Fibroblast of pulmonary artery (primary cell): ENCODE results near the gene HHATL.

ENCODE experiments used
- DNase-seq: peaks from one replicate; pipeline ENCODE4 v3.0.0-alpha.2; 2010; ENCODE audit warnings: low read depth
- H3K4me3 ChIP-seq: replicated peaks from 2 replicates; pipeline ENCODE4 v1.5.1; 2011; ENCODE audit warnings: low read depth, mild to moderate bottlenecking, control low read depth, low read length, moderate library complexity
- TF ChIP-seq, protein P1 (sequence below): IDR thresholded peaks from 2 replicates; pipeline ENCODE4 v1.5.1; 2011; ENCODE audit warnings: mild to moderate bottlenecking, control low read depth, low read length, inconsistent platforms; ENCODE audit errors: missing control alignments

HHATL gene

DNA sequence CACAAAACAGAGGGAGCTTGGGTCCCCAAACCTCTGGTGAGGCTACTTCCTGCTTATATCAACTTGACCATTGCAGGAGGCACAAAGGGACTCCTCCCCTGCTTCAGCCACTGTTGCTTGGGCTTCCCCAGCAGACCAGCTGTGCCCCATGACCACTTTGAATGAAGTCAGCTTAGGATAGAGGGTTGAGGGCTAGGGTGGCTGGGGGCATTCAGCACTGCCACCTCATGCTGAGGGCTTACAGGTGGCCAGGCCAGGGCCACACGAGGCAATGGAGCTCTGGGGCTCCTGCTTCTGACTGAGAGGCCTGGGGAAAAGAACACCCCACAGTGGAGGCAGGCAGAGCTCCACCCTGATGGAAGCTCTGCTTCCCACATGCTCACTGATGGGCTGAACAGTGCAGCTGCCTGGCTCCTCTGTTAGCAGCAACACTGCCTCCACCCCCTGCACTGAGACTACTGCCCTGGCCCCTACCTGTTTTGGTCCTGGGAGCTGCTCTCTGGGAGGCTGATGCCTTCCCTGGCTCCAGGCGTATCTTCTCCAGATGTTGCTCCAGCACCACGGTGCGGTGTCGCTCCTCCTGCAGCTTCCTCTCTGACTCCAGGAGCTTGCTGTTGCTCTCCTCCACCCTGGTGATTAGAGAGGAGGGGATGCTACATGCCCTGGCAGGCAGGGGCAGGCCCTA is 10.2 kb upstream of the HHATL start:
- TF ChIP-seq, protein P1, sequence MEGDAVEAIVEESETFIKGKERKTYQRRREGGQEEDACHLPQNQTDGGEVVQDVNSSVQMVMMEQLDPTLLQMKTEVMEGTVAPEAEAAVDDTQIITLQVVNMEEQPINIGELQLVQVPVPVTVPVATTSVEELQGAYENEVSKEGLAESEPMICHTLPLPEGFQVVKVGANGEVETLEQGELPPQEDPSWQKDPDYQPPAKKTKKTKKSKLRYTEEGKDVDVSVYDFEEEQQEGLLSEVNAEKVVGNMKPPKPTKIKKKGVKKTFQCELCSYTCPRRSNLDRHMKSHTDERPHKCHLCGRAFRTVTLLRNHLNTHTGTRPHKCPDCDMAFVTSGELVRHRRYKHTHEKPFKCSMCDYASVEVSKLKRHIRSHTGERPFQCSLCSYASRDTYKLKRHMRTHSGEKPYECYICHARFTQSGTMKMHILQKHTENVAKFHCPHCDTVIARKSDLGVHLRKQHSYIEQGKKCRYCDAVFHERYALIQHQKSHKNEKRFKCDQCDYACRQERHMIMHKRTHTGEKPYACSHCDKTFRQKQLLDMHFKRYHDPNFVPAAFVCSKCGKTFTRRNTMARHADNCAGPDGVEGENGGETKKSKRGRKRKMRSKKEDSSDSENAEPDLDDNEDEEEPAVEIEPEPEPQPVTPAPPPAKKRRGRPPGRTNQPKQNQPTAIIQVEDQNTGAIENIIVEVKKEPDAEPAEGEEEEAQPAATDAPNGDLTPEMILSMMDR, result no peak
- H3K4me3 ChIP-seq, result no peak overlapping the region
- no peak for DNase-seq

DNA sequence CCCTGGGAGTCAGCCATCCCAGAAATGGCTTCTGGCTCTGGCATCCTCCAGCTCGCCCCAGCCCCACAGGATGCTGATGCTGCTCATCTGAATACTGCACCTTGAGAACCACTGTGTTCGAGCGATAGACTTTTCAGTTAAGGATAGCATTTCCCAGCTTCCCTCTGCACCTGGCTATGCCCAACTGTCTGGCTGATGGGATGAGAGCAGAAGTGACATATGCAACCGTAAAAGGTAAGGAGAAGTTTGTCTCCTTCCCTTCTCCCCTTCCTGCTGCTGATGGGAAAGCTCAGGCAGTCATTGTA is 9.7 kb upstream of the HHATL start:
- TF ChIP-seq, protein P1, result no peak
- no peak for DNase-seq
- H3K4me3 ChIP-seq, result no peak overlapping the region

DNA sequence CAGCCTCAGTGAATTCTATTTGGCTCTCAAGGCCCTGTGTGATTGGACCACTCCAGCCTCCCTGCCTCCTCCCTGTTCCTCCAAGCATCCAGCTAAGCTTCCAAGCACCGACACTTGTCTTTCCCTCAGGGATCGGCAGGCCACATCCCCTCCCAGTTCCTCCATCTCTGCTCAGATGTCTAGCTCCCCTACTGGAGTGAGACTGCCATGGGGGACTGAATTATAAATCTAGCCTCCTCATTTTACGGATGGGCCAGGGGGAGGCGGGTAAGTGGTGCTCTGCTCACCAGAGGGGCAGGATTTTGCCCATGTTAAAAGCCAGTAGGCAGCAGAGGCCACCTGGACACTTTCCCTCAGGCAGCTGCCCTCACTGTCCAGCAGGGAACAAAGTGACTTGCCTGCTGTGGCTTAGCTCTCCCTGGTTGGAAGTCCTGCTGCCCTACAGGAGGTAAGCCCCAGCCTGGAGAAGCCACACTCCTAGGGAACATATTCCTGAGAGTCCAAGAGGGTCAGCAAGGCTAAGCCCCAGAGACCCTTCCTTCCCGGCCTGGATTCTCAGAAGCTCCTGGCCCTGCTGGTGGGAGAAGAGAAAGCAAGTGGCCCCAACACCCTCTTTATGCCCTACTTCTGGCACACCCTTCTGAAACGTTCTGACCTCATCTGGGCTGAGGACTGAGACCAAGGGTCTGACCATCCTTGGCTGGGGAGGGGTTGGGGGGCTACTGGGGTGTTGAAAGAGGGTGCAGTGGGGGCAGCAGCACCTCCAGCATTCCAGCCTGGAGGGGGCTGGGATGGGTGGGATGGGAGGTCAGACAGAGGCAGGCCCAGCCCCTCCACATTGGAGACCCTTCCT is 9.1 kb upstream of the HHATL start:
- no peak for DNase-seq
- TF ChIP-seq, protein P1, result no peak

DNA sequence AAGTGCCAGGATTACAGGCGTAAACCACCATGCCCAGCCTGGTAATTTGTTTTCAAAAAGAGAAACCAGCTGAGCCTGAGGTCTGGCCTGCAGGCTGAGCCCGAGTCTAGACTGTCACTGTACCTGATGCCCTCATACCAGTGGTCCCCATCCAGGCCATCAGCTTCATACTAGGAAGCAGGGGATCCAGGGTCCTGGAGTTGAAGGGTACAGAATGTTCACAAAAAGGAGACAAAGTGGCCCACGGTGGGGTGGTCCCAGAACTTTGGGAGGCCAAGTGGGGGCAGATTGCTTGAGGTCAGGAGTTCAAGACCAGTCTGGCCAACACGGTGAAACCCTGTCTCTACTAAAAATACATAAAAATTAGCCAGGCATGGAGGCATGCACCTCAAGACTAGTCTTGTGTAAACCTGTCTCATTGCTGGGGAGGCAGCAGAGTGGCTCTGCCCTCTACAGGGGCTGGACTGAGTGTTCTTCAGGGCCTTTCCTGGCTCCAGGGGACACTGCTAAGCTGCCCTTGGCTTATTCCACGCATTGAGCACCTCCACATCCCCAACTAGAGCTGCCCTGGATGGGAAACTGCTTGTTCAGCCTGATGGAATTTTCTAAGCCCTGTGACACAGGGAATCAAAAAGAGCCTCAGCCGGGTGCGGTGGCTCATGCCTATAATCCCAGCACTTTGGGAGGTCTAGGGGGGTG is 7.9 kb upstream of the HHATL start:
- TF ChIP-seq, protein P1, result no peak
- no peak overlapping the region for H3K4me3 ChIP-seq
- DNase-seq, result no peak

More for the DNA sequence above, 9.1 kb upstream of the HHATL start:
- H3K4me3 ChIP-seq, result no peak overlapping the region

DNA sequence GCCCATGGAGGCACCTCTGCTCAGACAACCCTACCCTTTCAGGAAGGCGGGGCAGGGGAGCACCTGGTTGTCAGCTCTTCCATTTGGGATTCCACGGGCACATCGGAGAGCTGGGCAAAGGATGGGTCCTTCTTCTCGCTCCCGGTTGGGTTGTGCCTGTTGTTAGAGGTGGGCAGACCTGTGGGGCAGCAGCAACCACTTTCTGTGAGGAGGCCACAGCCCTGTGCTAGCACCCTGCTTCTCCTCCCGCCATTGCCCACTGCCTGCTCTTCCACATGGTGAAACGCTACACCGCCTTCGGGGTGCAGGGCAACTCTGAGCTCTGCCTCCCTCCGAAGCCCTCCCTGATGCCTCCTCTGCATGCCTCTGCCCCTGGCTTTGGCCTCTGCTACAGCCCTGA is 7.0 kb upstream of the HHATL start:
- TF ChIP-seq, protein P1, result no peak
- H3K4me3 ChIP-seq, result no peak overlapping the region
- DNase-seq, result no peak

DNA sequence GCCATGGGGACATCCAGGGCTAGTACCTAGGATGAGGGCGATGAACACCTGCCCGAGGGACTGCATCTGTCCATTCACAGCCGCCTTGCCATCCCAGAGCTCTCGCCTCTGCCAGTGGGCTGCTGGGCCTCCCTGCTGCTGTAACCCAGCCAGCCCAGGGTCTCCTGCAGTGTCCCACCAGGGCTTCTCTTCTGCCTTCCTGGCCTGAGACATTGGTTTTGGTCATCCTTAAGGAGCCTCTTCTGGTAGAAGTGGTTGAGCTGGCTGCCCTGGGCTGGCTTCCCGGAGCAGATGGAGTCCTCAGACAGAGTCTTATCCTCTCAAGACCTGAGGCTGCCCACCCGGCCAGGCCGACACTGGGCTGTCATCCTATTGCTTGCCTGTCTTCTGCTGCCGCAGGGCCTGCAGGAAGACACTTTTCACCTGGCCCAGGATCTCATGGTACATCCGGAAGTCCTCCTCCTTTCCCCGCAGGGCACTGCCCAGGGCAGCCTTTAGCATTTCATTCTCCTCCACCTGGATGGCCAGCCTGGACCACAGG is 6.1 kb upstream of the HHATL start:
- TF ChIP-seq, protein P1, result no peak
- no peak overlapping the region for H3K4me3 ChIP-seq
- DNase-seq, result no peak
